Activated T-cell treated with anti-CD3 and anti-CD28 coated beads, Interleukin-2, amount 50 U/mL, for 24 hours (primary cell): ENCODE measurements around the gene CKS1B.
A peak's percentile ranks its signal among the peaks of the same experiment; 100 is the strongest.

Source experiments
- DNase-seq: peaks from one replicate; pipeline ENCODE4 v3.0.0-alpha.2; 2020
- H3K27ac Mint-ChIP-seq: 2 replicates; pipeline ENCODE4 v1.8.0; 2020; ENCODE audit warnings: mild to moderate bottlenecking, mixed read lengths
- H3K27me3 Mint-ChIP-seq: 2 replicates; pipeline ENCODE4 v1.8.0; 2020; ENCODE audit warnings: mixed read lengths
- H3K36me3 Mint-ChIP-seq: 2 replicates; pipeline ENCODE4 v1.8.0; 2020; ENCODE audit warnings: low read depth, mixed read lengths
- H3K4me1 Mint-ChIP-seq: 2 replicates; pipeline ENCODE4 v1.8.0; 2020; ENCODE audit warnings: low read depth, mixed read lengths
- H3K4me3 Mint-ChIP-seq: 2 replicates; pipeline ENCODE4 v1.8.0; 2020; ENCODE audit warnings: mild to moderate bottlenecking, moderate library complexity, mixed read lengths
- H3K9me3 Mint-ChIP-seq: 2 replicates; pipeline ENCODE4 v1.8.0; 2020; ENCODE audit warnings: mixed read lengths

Gene CKS1B

GRCh38 chr1:155014709-155015508 lies 40.4 kb downstream of the CKS1B start:
- no peak overlapping the region for H3K27ac Mint-ChIP-seq
- H3K36me3 Mint-ChIP-seq = peaks cover 77% of the 10 kb centered on the region
- H3K4me3 Mint-ChIP-seq = no peak overlapping the region
- H3K4me1 Mint-ChIP-seq = peaks cover 83% of the 10 kb centered on the region
- no peaks in the 10 kb centered on the region for H3K27me3 Mint-ChIP-seq
- no peak for DNase-seq
- no peaks in the 10 kb centered on the region for H3K9me3 Mint-ChIP-seq

- Mint-ChIP-seq H3K4me3 (peak overlapping the region; percentile 20), H3K9me3 (no peaks in the 10 kb centered on the region), H3K36me3 (peaks cover 72% of the 10 kb centered on the region), H3K4me1 (peaks cover 79% of the 10 kb centered on the region), H3K27me3 (no peaks in the 10 kb centered on the region), H3K27ac (peak overlapping the region; percentile 74)
- DNase-seq = no peak
Observed at GRCh38 chr1:155015527-155016230, 41.2 kb downstream of the CKS1B start.

- Mint-ChIP-seq H3K36me3 (peaks cover 67% of the 10 kb centered on the region), H3K4me1 (peaks cover 73% of the 10 kb centered on the region), H3K27ac (peak overlapping the region; percentile 74), H3K4me3 (peak overlapping the region; percentile 48), H3K27me3 (no peaks in the 10 kb centered on the region), H3K9me3 (no peaks in the 10 kb centered on the region)
- peak; percentile 54 for DNase-seq
Observed at GRCh38 chr1:155016231-155016831, 41.9 kb downstream of the CKS1B start.

- Mint-ChIP-seq H3K36me3 (peaks cover 62% of the 10 kb centered on the region), H3K27me3 (no peaks in the 10 kb centered on the region)
Observed at GRCh38 chr1:155017041-155017945, 42.8 kb downstream of the CKS1B start.

GRCh38 chr1:155017946-155018316 lies 43.5 kb downstream of the CKS1B start:
- no peak for DNase-seq
- H3K27ac Mint-ChIP-seq = peak overlapping the region; percentile 73

More at GRCh38 chr1:155017041-155017945, 42.8 kb downstream of the CKS1B start:
- H3K4me3 Mint-ChIP-seq = peak overlapping the region; percentile 53
- peak overlapping the region; percentile 74 for H3K27ac Mint-ChIP-seq
- no peaks in the 10 kb centered on the region for H3K9me3 Mint-ChIP-seq
- peak; percentile 94 for DNase-seq
- H3K4me1 Mint-ChIP-seq = peaks cover 67% of the 10 kb centered on the region

GRCh38 chr1:155018617-155019348 lies 44.3 kb downstream of the CKS1B start:
- Mint-ChIP-seq H3K27ac (peak overlapping the region; percentile 56), H3K4me1 (peaks cover 53% of the 10 kb centered on the region), H3K9me3 (no peaks in the 10 kb centered on the region), H3K4me3 (no peak overlapping the region), H3K27me3 (no peaks in the 10 kb centered on the region), H3K36me3 (peaks cover 49% of the 10 kb centered on the region)
- DNase-seq = no peak

More at GRCh38 chr1:155017946-155018316, 43.5 kb downstream of the CKS1B start:
- Mint-ChIP-seq H3K4me3 (peak overlapping the region; percentile 53), H3K36me3 (peaks cover 56% of the 10 kb centered on the region), H3K27me3 (no peaks in the 10 kb centered on the region), H3K9me3 (no peaks in the 10 kb centered on the region), H3K4me1 (peaks cover 61% of the 10 kb centered on the region)

GRCh38 chr1:155019377-155020245 lies 45.1 kb downstream of the CKS1B start:
- Mint-ChIP-seq H3K4me1 (peaks cover 45% of the 10 kb centered on the region), H3K36me3 (peaks cover 40% of the 10 kb centered on the region), H3K4me3 (no peak overlapping the region), H3K9me3 (no peaks in the 10 kb centered on the region), H3K27ac (peak overlapping the region; percentile 56), H3K27me3 (no peaks in the 10 kb centered on the region)
- DNase-seq = no peak

GRCh38 chr1:155022136-155022926 lies 47.9 kb downstream of the CKS1B start:
- Mint-ChIP-seq H3K9me3 (no peaks in the 10 kb centered on the region), H3K4me1 (peaks cover 22% of the 10 kb centered on the region)

GRCh38 chr1:155022927-155023236 lies 48.4 kb downstream of the CKS1B start:
- Mint-ChIP-seq H3K9me3 (no peaks in the 10 kb centered on the region), H3K27ac (peak overlapping the region; percentile 18), H3K36me3 (peaks cover 13% of the 10 kb centered on the region), H3K27me3 (no peaks in the 10 kb centered on the region), H3K4me3 (no peak overlapping the region), H3K4me1 (peaks cover 18% of the 10 kb centered on the region)
- DNase-seq = no peak

More at GRCh38 chr1:155022136-155022926, 47.9 kb downstream of the CKS1B start:
- peaks cover 18% of the 10 kb centered on the region for H3K36me3 Mint-ChIP-seq
- no peak for DNase-seq
- peak overlapping the region; percentile 18 for H3K27ac Mint-ChIP-seq
- H3K4me3 Mint-ChIP-seq = peak overlapping the region; percentile 1
- no peaks in the 10 kb centered on the region for H3K27me3 Mint-ChIP-seq

- H3K36me3 Mint-ChIP-seq = peaks cover 12% of the 10 kb centered on the region
- H3K4me1 Mint-ChIP-seq = peaks cover 14% of the 10 kb centered on the region
- no peaks in the 10 kb centered on the region for H3K9me3 Mint-ChIP-seq
- no peak for DNase-seq
- H3K27ac Mint-ChIP-seq = peak overlapping the region; percentile 22
- H3K4me3 Mint-ChIP-seq = no peak overlapping the region
- H3K27me3 Mint-ChIP-seq = no peaks in the 10 kb centered on the region
Observed at GRCh38 chr1:155023627-155024026, 49.1 kb downstream of the CKS1B start.

- peaks cover 8% of the 10 kb centered on the region for H3K4me1 Mint-ChIP-seq
- H3K9me3 Mint-ChIP-seq = no peaks in the 10 kb centered on the region
- H3K36me3 Mint-ChIP-seq = peaks cover 5% of the 10 kb centered on the region
- H3K27me3 Mint-ChIP-seq = no peaks in the 10 kb centered on the region
- H3K4me3 Mint-ChIP-seq = no peak overlapping the region
- no peak for DNase-seq
- no peak overlapping the region for H3K27ac Mint-ChIP-seq
Observed at GRCh38 chr1:155024315-155024714, 49.8 kb downstream of the CKS1B start.

- no peak overlapping the region for H3K27ac Mint-ChIP-seq
Observed at GRCh38 chr1:155026154-155026553, 51.7 kb downstream of the CKS1B start.

More at GRCh38 chr1:155026154-155026553, 51.7 kb downstream of the CKS1B start:
- H3K4me1 Mint-ChIP-seq = no peaks in the 10 kb centered on the region
- H3K9me3 Mint-ChIP-seq = no peaks in the 10 kb centered on the region
- no peak overlapping the region for H3K4me3 Mint-ChIP-seq
- no peaks in the 10 kb centered on the region for H3K36me3 Mint-ChIP-seq
- DNase-seq = no peak
- H3K27me3 Mint-ChIP-seq = no peaks in the 10 kb centered on the region
